HEK293 (cell line): ENCODE results near the gene ISCU.

Experiments used
- GLI4 ChIP-seq: fragments of 450-650 bp; formaldehyde crosslinking; IDR thresholded peaks from 2 replicates; pipeline ENCODE4 v1.5.1; 2016; ENCODE audit warnings: missing biosample characterization, missing genetic modification characterization
- HOXC10 ChIP-seq: sonication (generic); formaldehyde crosslinking; IDR thresholded peaks from 2 replicates; pipeline ENCODE4 v1.8.1; 2023; ENCODE audit warnings: mild to moderate bottlenecking, missing genetic modification reagents
- KLF1 ChIP-seq: fragments of 450-650 bp; formaldehyde crosslinking; IDR thresholded peaks from 2 replicates; pipeline ENCODE4 v1.5.1; 2016; ENCODE audit warnings: missing biosample characterization, missing genetic modification characterization
- MZF1 ChIP-seq: fragments of 450-650 bp; formaldehyde crosslinking; IDR thresholded peaks from 2 replicates; pipeline ENCODE4 v1.5.1; 2017; ENCODE audit warnings: missing biosample characterization, missing genetic modification characterization, borderline replicate concordance
- PRDM1 ChIP-seq: fragments of 450-650 bp; formaldehyde crosslinking; IDR thresholded peaks from 2 replicates; pipeline ENCODE4; 2016; ENCODE audit warnings: missing biosample characterization, missing genetic modification characterization
- SCRT2 ChIP-seq: fragments of 450-650 bp; formaldehyde crosslinking; IDR thresholded peaks from 2 replicates; pipeline ENCODE4 v1.5.1; 2016; ENCODE audit warnings: missing biosample characterization, missing genetic modification characterization
- ZBTB49 ChIP-seq: fragments of 450-650 bp; formaldehyde crosslinking; IDR thresholded peaks from 2 replicates; pipeline ENCODE4 v1.5.1; 2016; ENCODE audit warnings: missing biosample characterization, missing genetic modification characterization, low read depth
- ZFP3 ChIP-seq: fragments of 450-650 bp; formaldehyde crosslinking; IDR thresholded peaks from 2 replicates; pipeline ENCODE4 v1.5.1; 2016; ENCODE audit warnings: low read depth, missing biosample characterization, missing genetic modification characterization
- ZIC2 ChIP-seq: fragments of 450-650 bp; formaldehyde crosslinking; IDR thresholded peaks from 2 replicates; pipeline ENCODE4 v1.5.1; 2016; ENCODE audit warnings: missing biosample characterization, missing genetic modification characterization
- ZNF10 ChIP-seq: fragments of 450-650 bp; formaldehyde crosslinking; IDR thresholded peaks from 2 replicates; pipeline ENCODE4 v1.5.1; 2017; ENCODE audit warnings: missing biosample characterization, missing genetic modification characterization
- ZNF133 ChIP-seq: fragments of 450-650 bp; formaldehyde crosslinking; IDR thresholded peaks from 2 replicates; pipeline ENCODE4 v1.5.1; 2016; ENCODE audit warnings: missing biosample characterization, missing genetic modification characterization
- ZNF18 ChIP-seq: fragments of 450-650 bp; formaldehyde crosslinking; IDR thresholded peaks from 2 replicates; pipeline ENCODE4 v1.5.1; 2016; ENCODE audit warnings: missing biosample characterization, missing genetic modification characterization
- ZNF214 ChIP-seq: fragments of 450-650 bp; formaldehyde crosslinking; IDR thresholded peaks from 2 replicates; pipeline ENCODE4 v1.5.1; 2017; ENCODE audit warnings: missing biosample characterization, mild to moderate bottlenecking, missing genetic modification characterization, borderline replicate concordance
- ZNF239 ChIP-seq: fragments of 450-650 bp; formaldehyde crosslinking; IDR thresholded peaks from 2 replicates; pipeline ENCODE4 v1.5.1; 2016; ENCODE audit warnings: missing biosample characterization, missing genetic modification characterization
- ZNF324 ChIP-seq: fragments of 450-650 bp; formaldehyde crosslinking; IDR thresholded peaks from 2 replicates; pipeline ENCODE4 v1.5.1; 2016; ENCODE audit warnings: missing biosample characterization, missing genetic modification characterization
- ZNF354C ChIP-seq: fragments of 450-650 bp; formaldehyde crosslinking; IDR thresholded peaks from 2 replicates; pipeline ENCODE4 v1.5.1; 2016; ENCODE audit warnings: missing biosample characterization, missing genetic modification characterization, low read depth, borderline replicate concordance
- ZNF37A ChIP-seq: fragments of 450-650 bp; IDR thresholded peaks from 2 replicates; pipeline ENCODE4 v1.5.1; 2018; ENCODE audit warnings: missing biosample characterization, missing genetic modification characterization
- ZNF394 ChIP-seq: fragments of 450-650 bp; formaldehyde crosslinking; IDR thresholded peaks from 2 replicates; pipeline ENCODE4 v1.5.1; 2016; ENCODE audit warnings: missing biosample characterization, missing genetic modification characterization, mild to moderate bottlenecking, moderate library complexity, borderline replicate concordance
- ZNF473 ChIP-seq: fragments of 450-650 bp; formaldehyde crosslinking; IDR thresholded peaks from 2 replicates; pipeline ENCODE4 v1.5.1; 2017; ENCODE audit warnings: missing biosample characterization, missing genetic modification characterization
- ZNF585B ChIP-seq: fragments of 450-650 bp; formaldehyde crosslinking; IDR thresholded peaks from 2 replicates; pipeline ENCODE4 v1.5.1; 2016; ENCODE audit warnings: missing biosample characterization, missing genetic modification characterization
- ZNF600 ChIP-seq: fragments of 450-650 bp; formaldehyde crosslinking; IDR thresholded peaks from 2 replicates; pipeline ENCODE4 v1.5.1; 2016; ENCODE audit warnings: missing biosample characterization, missing genetic modification characterization
- ZNF654 ChIP-seq: fragments of 450-650 bp; formaldehyde crosslinking; IDR thresholded peaks from 2 replicates; pipeline ENCODE4 v1.5.1; 2016; ENCODE audit warnings: low read depth, missing biosample characterization, missing genetic modification characterization
- ZNF791 ChIP-seq: fragments of 450-650 bp; formaldehyde crosslinking; IDR thresholded peaks from 2 replicates; pipeline ENCODE4 v1.5.1; 2016; ENCODE audit warnings: missing biosample characterization, missing genetic modification characterization
- ZSCAN18 ChIP-seq: fragments of 450-650 bp; formaldehyde crosslinking; IDR thresholded peaks from 2 replicates; pipeline ENCODE4 v1.5.1; 2016; ENCODE audit warnings: missing biosample characterization, missing genetic modification characterization
- TF ChIP-seq, protein P1 (sequence below): fragments of 450-650 bp; formaldehyde crosslinking; IDR thresholded peaks from 2 replicates; pipeline ENCODE4 v1.5.1; 2016; ENCODE audit warnings: missing biosample characterization, missing genetic modification characterization
- TF ChIP-seq, protein P2 (sequence below): fragments of 450-650 bp; formaldehyde crosslinking; IDR thresholded peaks from 2 replicates; pipeline ENCODE4 v1.5.1; 2016; ENCODE audit warnings: missing biosample characterization, missing genetic modification characterization, borderline replicate concordance
- TF ChIP-seq, protein P3 (sequence below): fragments of 450-650 bp; formaldehyde crosslinking; IDR thresholded peaks from 2 replicates; pipeline ENCODE4 v1.5.1; 2016; ENCODE audit warnings: missing biosample characterization, missing genetic modification characterization

ISCU gene

GRCh38 chr12:108562348-108563135, at the start of gene ISCU (continued):
- TF ChIP-seq ZNF324 (tag by site-specific recombination) (no peak), SCRT2 (no peak), ZNF133 (tag by site-specific recombination) (no peak), MZF1 (no peak), ZNF394 (tag by site-specific recombination) (no peak), ZFP3 (tag by site-specific recombination) (no peak), ZNF354C (tag by site-specific recombination) (no peak), ZNF239 (no peak), ZNF473 (tag by site-specific recombination) (no peak), ZNF600 (no peak), ZNF654 (no peak), ZIC2 (no peak), ZNF18 (no peak), ZSCAN18 (no peak), ZNF214 (tag by site-specific recombination) (no peak), ZNF585B (no peak), ZNF791 (no peak), HOXC10 (CRISPR knock-in tag) (no peak), ZNF10 (tag by site-specific recombination) (peak; percentile 82), GLI4 (tag by site-specific recombination) (no peak), PRDM1 (tag by site-specific recombination) (no peak), ZNF37A (tag by site-specific recombination) (no peak), KLF1 (tag by site-specific recombination) (peak; percentile 88), ZBTB49 (no peak)
- TF ChIP-seq, protein P1, sequence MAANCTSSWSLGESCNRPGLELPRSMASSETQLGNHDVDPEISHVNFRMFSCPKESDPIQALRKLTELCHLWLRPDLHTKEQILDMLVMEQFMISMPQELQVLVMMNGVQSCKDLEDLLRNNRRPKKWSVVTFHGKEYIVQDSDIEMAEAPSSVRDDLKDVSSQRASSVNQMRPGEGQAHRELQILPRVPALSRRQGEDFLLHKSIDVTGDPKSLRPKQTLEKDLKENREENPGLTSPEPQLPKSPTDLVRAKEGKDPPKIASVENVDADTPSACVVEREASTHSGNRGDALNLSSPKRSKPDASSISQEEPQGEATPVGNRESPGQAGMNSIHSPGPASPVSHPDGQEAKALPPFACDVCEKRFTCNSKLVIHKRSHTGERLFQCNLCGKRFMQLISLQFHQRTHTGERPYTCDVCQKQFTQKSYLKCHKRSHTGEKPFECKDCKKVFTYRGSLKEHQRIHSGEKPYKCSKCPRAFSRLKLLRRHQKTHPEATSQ (tag by site-specific recombination): 0 out of 2 replicates have a peak, but pooled peaks have one; percentile 67
- TF ChIP-seq, protein P2, sequence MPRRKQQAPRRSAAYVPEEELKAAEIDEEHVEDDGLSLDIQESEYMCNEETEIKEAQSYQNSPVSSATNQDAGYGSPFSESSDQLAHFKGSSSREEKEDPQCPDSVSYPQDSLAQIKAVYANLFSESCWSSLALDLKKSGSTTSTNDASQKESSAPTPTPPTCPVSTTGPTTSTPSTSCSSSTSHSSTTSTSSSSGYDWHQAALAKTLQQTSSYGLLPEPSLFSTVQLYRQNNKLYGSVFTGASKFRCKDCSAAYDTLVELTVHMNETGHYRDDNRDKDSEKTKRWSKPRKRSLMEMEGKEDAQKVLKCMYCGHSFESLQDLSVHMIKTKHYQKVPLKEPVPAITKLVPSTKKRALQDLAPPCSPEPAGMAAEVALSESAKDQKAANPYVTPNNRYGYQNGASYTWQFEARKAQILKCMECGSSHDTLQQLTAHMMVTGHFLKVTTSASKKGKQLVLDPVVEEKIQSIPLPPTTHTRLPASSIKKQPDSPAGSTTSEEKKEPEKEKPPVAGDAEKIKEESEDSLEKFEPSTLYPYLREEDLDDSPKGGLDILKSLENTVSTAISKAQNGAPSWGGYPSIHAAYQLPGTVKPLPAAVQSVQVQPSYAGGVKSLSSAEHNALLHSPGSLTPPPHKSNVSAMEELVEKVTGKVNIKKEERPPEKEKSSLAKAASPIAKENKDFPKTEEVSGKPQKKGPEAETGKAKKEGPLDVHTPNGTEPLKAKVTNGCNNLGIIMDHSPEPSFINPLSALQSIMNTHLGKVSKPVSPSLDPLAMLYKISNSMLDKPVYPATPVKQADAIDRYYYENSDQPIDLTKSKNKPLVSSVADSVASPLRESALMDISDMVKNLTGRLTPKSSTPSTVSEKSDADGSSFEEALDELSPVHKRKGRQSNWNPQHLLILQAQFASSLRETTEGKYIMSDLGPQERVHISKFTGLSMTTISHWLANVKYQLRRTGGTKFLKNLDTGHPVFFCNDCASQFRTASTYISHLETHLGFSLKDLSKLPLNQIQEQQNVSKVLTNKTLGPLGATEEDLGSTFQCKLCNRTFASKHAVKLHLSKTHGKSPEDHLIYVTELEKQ: no peak
- TF ChIP-seq, protein P3, sequence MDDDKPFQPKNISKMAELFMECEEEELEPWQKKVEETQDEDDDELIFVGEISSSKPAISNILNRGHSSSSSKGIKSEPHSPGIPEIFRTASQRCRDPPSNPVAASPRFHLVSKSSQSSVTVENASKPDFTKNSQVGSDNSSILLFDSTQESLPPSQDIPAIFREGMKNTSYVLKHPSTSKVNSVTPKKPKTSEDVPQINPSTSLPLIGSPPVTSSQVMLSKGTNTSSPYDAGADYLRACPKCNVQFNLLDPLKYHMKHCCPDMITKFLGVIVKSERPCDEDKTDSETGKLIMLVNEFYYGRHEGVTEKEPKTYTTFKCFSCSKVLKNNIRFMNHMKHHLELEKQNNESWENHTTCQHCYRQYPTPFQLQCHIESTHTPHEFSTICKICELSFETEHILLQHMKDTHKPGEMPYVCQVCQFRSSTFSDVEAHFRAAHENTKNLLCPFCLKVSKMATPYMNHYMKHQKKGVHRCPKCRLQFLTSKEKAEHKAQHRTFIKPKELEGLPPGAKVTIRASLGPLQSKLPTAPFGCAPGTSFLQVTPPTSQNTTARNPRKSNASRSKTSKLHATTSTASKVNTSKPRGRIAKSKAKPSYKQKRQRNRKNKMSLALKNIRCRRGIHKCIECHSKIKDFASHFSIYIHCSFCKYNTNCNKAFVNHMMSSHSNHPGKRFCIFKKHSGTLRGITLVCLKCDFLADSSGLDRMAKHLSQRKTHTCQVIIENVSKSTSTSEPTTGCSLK (tag by site-specific recombination): no peak
